Thyroid gland (tissue), 4 donors: ENCODE results near the gene FAM20A. TPM values are rescaled to one million over a fixed set of nuclear protein-coding genes. Genes with fewer than 3 reads are reported as not detected.

Experiments used
- DNase-seq, 2 donors: peaks; one replicate each; pipeline ENCODE4 v3.0.0-alpha.2; 2019
- H3K27ac ChIP-seq, 3 donors: fragments of 200-600 bp; sonication (generic); 1 replicate in 2 of 3; 2 replicates in 1 of 3; pipeline ENCODE4 v1.5.1; 2016 to 2019; ENCODE audit warnings: mild to moderate bottlenecking in 1 of 3, moderate library complexity in 1 of 3
- H3K27me3 ChIP-seq: fragments of 200-600 bp; sonication (generic); one replicate; pipeline ENCODE4 v1.5.1; 2019
- H3K36me3 ChIP-seq, 2 donors: fragments of 200-600 bp; sonication (generic); one replicate each; pipeline ENCODE4 v1.5.1; 2016 to 2019
- H3K4me1 ChIP-seq, 2 donors: fragments of 200-600 bp; sonication (generic); one replicate each; pipeline ENCODE4 v1.5.1; 2017 to 2019
- H3K4me3 ChIP-seq, 3 donors: fragments of 200-600 bp; sonication (generic); replicated peaks in 1 of 3; 1 replicate in 2 of 3; 2 replicates in 1 of 3; pipeline ENCODE4 v1.5.1; 2016; ENCODE audit warnings: mild to moderate bottlenecking in 1 of 3
- H3K9me3 ChIP-seq: fragments of 200-600 bp; sonication (generic); one replicate; pipeline ENCODE4 v1.5.1; 2017
- CTCF ChIP-seq, 6 experiments: fragments of 200-600 bp in 3 of 6; fragments of 450-650 bp in 3 of 6; sonication (generic) in 3 of 6; IDR thresholded peaks; one replicate each; pipeline ENCODE4 v1.5.1; 2016 to 2019; ENCODE audit warnings: antibody characterized with exemption in 6 of 6, mild to moderate bottlenecking in 2 of 6, inconsistent platforms in 1 of 6, moderate library complexity in 1 of 6
- POLR2A ChIP-seq, 2 donors: fragments of 450-650 bp; IDR thresholded peaks; one replicate each; pipeline ENCODE4 v1.6.1; 2017; ENCODE audit warnings: antibody characterized with exemption in 2 of 2, mild to moderate bottlenecking in 2 of 2, moderate library complexity in 1 of 2
- WGBS, 2 donors: methylation state at CpG; one replicate each; pipeline ENCODE4 v1.1.5; 2017; 5-methylcytosine and 5-hydroxymethylcytosine counted together
- intact Hi-C: fragments of 100-400 bp; cut with DNase I; formaldehyde crosslinking; loops from one replicate; pipeline ENCODE4 v1.15.1; 2023
- total RNA-seq, 4 donors: library from RNA; depleted of rRNA; stranded (reverse); fragments of >200 nt; gene quantifications; one replicate each; pipeline ENCODE4 v1.2.3, GENCODE V29; 2016

The FAM20A gene
- total RNA-seq, 4 donors from 2014 or later: 7.6 to 20.8 (median 14.1) TPM

- 75 to 78% methylated on average over 3 of the region's 3 CpGs for WGBS, 2 donors
- TF ChIP-seq POLR2A (IDR thresholded peaks at IDR 0.05) (no peak), CTCF (IDR thresholded peaks at IDR 0.05) (no peak)
- Histone ChIP-seq H3K4me1 (no peaks in the 10 kb centered on the region), H3K4me3 (no peak overlapping the region), H3K27ac (peak overlapping the region in 1 of 3 donors; percentile 43), H3K9me3 (no peaks in the 10 kb centered on the region), H3K36me3 (peaks cover 10 to 16% of the 10 kb centered on the region in 2 donors), H3K27me3 (no peaks in the 10 kb centered on the region)
- intact Hi-C loops: no loop called here
- DNase-seq: no peak
Observed at GRCh38 chr17:68535922-68536321, 65.2 kb downstream of the FAM20A start.

GRCh38 chr17:68534695-68535088 is 66.5 kb downstream of the FAM20A start:
- no peak for TF ChIP-seq CTCF (IDR thresholded peaks at IDR 0.05)
- no peak for TF ChIP-seq POLR2A (IDR thresholded peaks at IDR 0.05)
- Histone ChIP-seq H3K27me3 (no peaks in the 10 kb centered on the region), H3K36me3 (peaks cover 22 to 28% of the 10 kb centered on the region in 2 donors), H3K27ac (peak overlapping the region in 1 of 3 donors; percentile 12), H3K4me1 (no peaks in the 10 kb centered on the region), H3K4me3 (no peak overlapping the region), H3K9me3 (no peaks in the 10 kb centered on the region)
- DNase-seq: no peak
- WGBS, 2 donors: 91% methylated on average over 6 of the region's 6 CpGs
- intact Hi-C loops: no loop called here

- Histone ChIP-seq H3K27ac (no peak overlapping the region), H3K36me3 (peaks cover 28 to 34% of the 10 kb centered on the region in 2 donors), H3K9me3 (no peaks in the 10 kb centered on the region), H3K4me3 (no peak overlapping the region), H3K27me3 (no peaks in the 10 kb centered on the region), H3K4me1 (no peaks in the 10 kb centered on the region)
- 81 to 85% methylated on average over 6 of the region's 6 CpGs for WGBS, 2 donors
- peak in 4 of 6 experiments; percentile 29 to 70 (median 52) for TF ChIP-seq CTCF (IDR thresholded peaks at IDR 0.05)
- TF ChIP-seq POLR2A (IDR thresholded peaks at IDR 0.05): no peak
- intact Hi-C loops: no loop called here
- DNase-seq: no peak
Observed at GRCh38 chr17:68533887-68534694, 67.1 kb downstream of the FAM20A start.

- no peak for TF ChIP-seq POLR2A (IDR thresholded peaks at IDR 0.05)
- TF ChIP-seq CTCF (IDR thresholded peaks at IDR 0.05): no peak
- intact Hi-C loops: no loop called here
- no peak overlapping the region for H3K27ac ChIP-seq
- H3K27me3 ChIP-seq: no peaks in the 10 kb centered on the region
- no peaks in the 10 kb centered on the region for H3K4me1 ChIP-seq
- DNase-seq: no peak
- H3K36me3 ChIP-seq: peaks cover 36 to 40% of the 10 kb centered on the region in 2 donors
- no peak overlapping the region for H3K4me3 ChIP-seq
- WGBS, 2 donors: 84 to 91% methylated on average over 3 of the region's 3 CpGs
- H3K9me3 ChIP-seq: no peaks in the 10 kb centered on the region
Observed at GRCh38 chr17:68532826-68533225, 68.3 kb downstream of the FAM20A start.

- 94 to 96% methylated on average over 4 of the region's 4 CpGs for WGBS, 2 donors
- H3K9me3 ChIP-seq: no peaks in the 10 kb centered on the region
- intact Hi-C loops: no loop called here
- TF ChIP-seq CTCF (IDR thresholded peaks at IDR 0.05) (no peak), POLR2A (IDR thresholded peaks at IDR 0.05) (no peak)
- peaks cover 31 to 49% of the 10 kb centered on the region in 2 donors for H3K36me3 ChIP-seq
- DNase-seq: no peak
- no peak overlapping the region for H3K27ac ChIP-seq
- H3K4me3 ChIP-seq: no peak overlapping the region
- no peaks in the 10 kb centered on the region for H3K4me1 ChIP-seq
- H3K27me3 ChIP-seq: no peaks in the 10 kb centered on the region
Observed at GRCh38 chr17:68531252-68531651, 69.9 kb downstream of the FAM20A start.
